Measurements from ENCODE around the gene RPS6KA5.

Gene RPS6KA5

DNA sequence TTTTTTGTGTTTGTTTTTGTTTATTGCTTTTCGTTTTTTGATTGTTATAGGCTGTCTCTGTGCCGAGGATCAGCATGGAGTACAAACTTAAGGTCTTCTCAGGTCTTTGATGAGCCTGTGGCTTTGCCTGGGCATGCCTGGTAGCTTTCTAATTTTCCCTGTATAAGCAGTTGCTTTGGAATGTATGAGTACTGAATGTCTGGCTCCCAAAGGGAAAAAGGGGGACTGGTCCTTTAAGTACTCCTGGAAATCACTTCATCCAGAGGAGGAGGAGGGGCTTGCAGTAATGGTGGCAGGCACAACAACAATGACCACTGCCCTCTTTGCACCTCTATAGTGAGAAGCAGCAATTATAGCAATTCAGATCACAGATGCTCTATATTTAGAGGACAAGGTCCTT, 176.7 kb downstream of the RPS6KA5 start:
- H3K27ac ChIP-seq: no peak overlapping the region
- TF ChIP-seq, protein P1, sequence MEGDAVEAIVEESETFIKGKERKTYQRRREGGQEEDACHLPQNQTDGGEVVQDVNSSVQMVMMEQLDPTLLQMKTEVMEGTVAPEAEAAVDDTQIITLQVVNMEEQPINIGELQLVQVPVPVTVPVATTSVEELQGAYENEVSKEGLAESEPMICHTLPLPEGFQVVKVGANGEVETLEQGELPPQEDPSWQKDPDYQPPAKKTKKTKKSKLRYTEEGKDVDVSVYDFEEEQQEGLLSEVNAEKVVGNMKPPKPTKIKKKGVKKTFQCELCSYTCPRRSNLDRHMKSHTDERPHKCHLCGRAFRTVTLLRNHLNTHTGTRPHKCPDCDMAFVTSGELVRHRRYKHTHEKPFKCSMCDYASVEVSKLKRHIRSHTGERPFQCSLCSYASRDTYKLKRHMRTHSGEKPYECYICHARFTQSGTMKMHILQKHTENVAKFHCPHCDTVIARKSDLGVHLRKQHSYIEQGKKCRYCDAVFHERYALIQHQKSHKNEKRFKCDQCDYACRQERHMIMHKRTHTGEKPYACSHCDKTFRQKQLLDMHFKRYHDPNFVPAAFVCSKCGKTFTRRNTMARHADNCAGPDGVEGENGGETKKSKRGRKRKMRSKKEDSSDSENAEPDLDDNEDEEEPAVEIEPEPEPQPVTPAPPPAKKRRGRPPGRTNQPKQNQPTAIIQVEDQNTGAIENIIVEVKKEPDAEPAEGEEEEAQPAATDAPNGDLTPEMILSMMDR (conservative IDR thresholded peaks at IDR 0.05): no peak

DNA sequence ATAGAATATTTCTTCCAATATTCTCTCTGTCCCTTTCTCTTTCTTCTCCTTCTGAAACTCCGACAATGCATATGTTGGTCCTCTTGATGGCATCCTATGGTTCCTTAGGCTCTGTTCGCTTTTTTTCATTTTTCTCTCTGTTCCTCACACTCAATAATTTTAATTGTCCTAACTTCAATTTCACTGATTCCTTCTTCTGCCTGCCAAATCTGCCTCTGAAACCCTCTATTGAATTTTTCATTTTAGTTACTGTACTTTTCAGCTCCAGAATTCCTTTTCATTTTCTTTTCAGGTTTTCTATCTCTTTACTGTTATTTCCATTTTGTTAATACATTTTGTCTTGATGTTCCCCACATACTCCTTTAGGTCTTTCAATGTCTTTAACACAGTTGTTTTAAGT, 177.2 kb downstream of the RPS6KA5 start:
- TF ChIP-seq, protein P1 (conservative IDR thresholded peaks at IDR 0.05): no peak
- H3K27ac ChIP-seq: no peak overlapping the region

DNA sequence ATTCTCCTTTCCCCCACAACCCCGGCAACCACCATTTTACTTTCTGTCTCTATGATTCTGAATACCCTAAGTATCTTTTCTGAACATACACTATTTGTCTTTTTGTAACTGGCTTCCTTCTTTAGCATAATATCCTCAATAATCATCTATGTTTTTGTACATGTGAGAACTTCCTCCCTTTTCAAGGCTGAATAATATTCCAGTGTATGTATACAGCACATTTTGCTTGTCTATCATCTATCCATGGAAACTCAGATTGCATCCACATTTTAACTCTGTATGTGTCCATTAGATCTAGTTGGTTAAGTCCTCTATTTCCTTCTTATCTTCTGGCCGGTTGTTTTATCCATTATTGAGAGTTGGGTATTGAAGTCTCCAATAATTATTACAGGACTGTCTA, 180.2 kb downstream of the RPS6KA5 start:
- no peak overlapping the region for H3K27ac ChIP-seq
- TF ChIP-seq, protein P1 (conservative IDR thresholded peaks at IDR 0.05): no peak

DNA sequence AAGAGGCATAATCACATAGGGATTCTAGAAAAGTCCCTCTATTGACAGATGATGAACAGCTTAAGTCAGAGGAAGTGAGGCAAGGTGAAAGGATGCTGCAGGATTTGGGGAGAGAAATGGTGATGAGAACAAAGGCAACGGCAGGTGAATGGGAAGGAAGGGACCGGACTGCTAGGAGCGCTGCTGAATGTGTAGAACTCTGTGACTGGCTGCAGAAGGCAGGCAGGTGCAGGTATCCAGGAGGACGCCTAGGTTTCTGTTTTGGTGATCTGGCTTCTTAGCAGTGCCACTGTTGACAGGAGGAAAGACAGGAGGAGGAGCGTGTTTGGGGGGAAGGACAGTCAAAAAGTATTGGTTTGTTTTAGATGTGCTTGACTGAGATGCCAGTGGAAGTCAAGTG, 185.8 kb downstream of the RPS6KA5 start:
- H3K27ac ChIP-seq: no peak overlapping the region
- TF ChIP-seq, protein P1 (conservative IDR thresholded peaks at IDR 0.05): no peak

DNA sequence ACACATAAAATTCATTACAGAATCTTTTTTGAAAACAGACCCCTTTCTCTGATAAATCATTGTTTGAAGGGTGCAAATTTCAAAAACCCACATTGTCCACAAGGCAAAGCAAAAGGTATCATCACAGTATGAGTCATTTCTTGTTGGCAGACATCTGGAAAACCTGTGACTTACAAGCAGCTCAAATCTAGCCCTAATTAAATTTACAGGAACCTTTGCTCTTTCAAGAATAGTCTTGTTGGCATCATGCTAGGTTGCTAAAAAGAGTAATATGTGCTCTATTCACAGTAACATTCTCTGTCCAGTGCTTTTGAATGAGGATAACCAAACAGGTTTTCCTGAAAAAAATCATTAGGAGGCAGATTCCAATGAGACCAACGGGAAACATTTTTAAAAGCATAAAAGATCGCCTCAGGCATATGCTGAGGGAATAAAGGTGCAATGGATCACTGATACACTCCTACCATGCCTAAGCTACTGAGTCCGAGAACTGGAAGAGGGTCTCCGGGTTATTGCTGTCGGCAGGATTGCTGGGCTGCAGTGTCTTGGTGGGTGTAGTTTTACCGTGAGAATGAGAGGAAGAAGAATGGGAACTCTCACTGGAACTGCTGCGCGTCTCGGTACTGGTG, 188.7 kb downstream of the RPS6KA5 start:
- TF ChIP-seq, protein P1 (conservative IDR thresholded peaks at IDR 0.05): no peak
- no peak overlapping the region for H3K27ac ChIP-seq

DNA sequence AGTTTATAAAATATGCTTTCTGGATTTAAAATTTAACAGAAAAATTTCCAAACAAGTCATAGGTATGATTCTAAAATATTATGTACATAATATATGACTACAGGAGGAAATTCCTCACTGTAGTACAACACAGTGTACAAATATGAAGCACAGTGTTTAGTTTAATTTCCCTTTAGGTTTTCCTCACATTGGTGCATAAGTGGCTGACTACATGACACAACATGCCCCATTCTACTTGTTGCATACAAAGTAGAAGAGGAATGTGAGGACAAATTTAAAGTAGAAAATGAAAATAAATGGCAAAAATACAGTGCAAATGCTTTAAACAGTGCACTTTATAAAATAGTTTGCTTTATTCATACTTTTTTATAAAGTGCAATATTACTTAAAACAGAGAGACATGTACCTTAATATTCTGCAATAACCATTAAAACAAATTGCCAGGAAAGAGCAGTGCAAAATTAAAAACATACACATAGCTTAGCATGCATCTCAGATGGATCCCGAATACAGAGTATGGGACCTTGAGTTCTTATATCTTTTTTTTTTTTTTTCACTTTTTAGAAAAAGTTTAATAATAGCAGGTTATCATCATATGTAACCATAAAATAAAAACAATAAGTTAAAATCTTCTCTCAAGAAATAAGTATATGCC, 189.4 kb downstream of the RPS6KA5 start:
- TF ChIP-seq, protein P1 (conservative IDR thresholded peaks at IDR 0.05): no peak
- H3K27ac ChIP-seq: no peak overlapping the region

DNA sequence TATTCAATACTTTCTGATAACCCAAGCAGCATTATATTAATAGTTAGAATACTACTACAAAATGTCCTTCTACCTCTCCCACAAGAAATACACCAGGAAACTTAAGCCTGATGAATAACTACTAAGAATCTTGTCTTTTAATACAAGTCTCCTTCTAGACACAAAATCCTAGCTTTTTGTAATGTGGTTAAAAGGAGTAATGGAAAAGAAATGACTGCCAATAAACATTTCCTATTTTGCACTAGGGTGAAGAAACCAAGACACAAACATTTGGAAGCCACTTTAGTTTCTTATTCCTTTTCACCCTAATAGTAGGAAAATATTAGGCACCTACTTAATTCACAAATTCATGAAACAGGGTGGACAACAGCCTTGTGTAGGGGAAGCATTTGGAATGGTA, 192.9 kb downstream of the RPS6KA5 start:
- no peak overlapping the region for H3K27ac ChIP-seq
- TF ChIP-seq, protein P1 (conservative IDR thresholded peaks at IDR 0.05): no peak

Measured in VCaP (cell line).